Ovary (tissue), 3 donors: ENCODE measurements around the gene DKK2.

Source experiments
- CTCF ChIP-seq, 3 donors: fragments of 450-650 bp in 2 of 3; fragments of 200-600 bp in 1 of 3; IDR thresholded peaks; one replicate each; pipeline versions ENCODE4 v1.5.1 to v1.8.0; 2016 to 2022; ENCODE audit warnings: antibody characterized with exemption in 3 of 3, mild to moderate bottlenecking in 1 of 3
- EP300 ChIP-seq: sonication (generic); formaldehyde crosslinking; IDR thresholded peaks from one replicate; pipeline ENCODE4 v1.6.1; 2017; ENCODE audit warnings: antibody characterized with exemption
- POLR2A ChIP-seq: fragments of 450-650 bp; IDR thresholded peaks from one replicate; pipeline ENCODE4 v1.6.1; 2017; ENCODE audit warnings: antibody characterized with exemption, mild to moderate bottlenecking, moderate library complexity
- donor health status: DM: no; HTN: no; CAD: no.

GRCh38 chr4:106982711-106983211, 53.4 kb downstream of the DKK2 start:
- TF ChIP-seq EP300 (no peak), CTCF (IDR thresholded peaks at IDR 0.05) (no peak), POLR2A (no peak)
